Measurements from ENCODE around the gene BRD4.

Gene BRD4

GRCh38 chr19:15220833-15221232 is 111.5 kb downstream of the BRD4 start:
- no peak for DNase-seq
- Mint-ChIP-seq H3K9me3 (no peaks in the 10 kb centered on the region), H3K4me3 (no peak overlapping the region), H3K27ac (no peak overlapping the region), H3K4me1 (peaks cover 18% of the 10 kb centered on the region), H3K36me3 (ENCODE audit: low read depth) (no peaks in the 10 kb centered on the region), H3K27me3 (peaks cover 28% of the 10 kb centered on the region)
- ATAC-seq: no peak

- no peak overlapping the region for H3K4me3 Mint-ChIP-seq
- ATAC-seq (no peak), DNase-seq (no peak)
- H3K27me3 Mint-ChIP-seq: peaks cover 14% of the 10 kb centered on the region
- H3K36me3 Mint-ChIP-seq (ENCODE audit: low read depth): no peaks in the 10 kb centered on the region
- peaks cover 12% of the 10 kb centered on the region for H3K4me1 Mint-ChIP-seq
- H3K9me3 Mint-ChIP-seq: no peaks in the 10 kb centered on the region
- no peak overlapping the region for H3K27ac Mint-ChIP-seq
Measured at GRCh38 chr19:15218501-15218900, 113.8 kb downstream of the BRD4 start.

GRCh38 chr19:15216363-15216762 is 116.0 kb downstream of the BRD4 start:
- no peaks in the 10 kb centered on the region for H3K9me3 Mint-ChIP-seq
- H3K27me3 Mint-ChIP-seq: peaks cover 2% of the 10 kb centered on the region
- H3K4me1 Mint-ChIP-seq: no peaks in the 10 kb centered on the region
- no peak overlapping the region for H3K27ac Mint-ChIP-seq
- ATAC-seq (no peak), DNase-seq (no peak)
- no peak overlapping the region for H3K4me3 Mint-ChIP-seq
- no peaks in the 10 kb centered on the region for H3K36me3 Mint-ChIP-seq (ENCODE audit: low read depth)

- Mint-ChIP-seq H3K27me3 (no peaks in the 10 kb centered on the region), H3K27ac (no peak overlapping the region), H3K9me3 (no peaks in the 10 kb centered on the region), H3K4me3 (no peak overlapping the region), H3K4me1 (peaks cover 2% of the 10 kb centered on the region), H3K36me3 (ENCODE audit: low read depth) (no peaks in the 10 kb centered on the region)
- no peak for DNase-seq
- ATAC-seq: no peak
Measured at GRCh38 chr19:15213715-15214381, 118.5 kb downstream of the BRD4 start.

GRCh38 chr19:15212711-15213110 is 119.6 kb downstream of the BRD4 start:
- H3K27ac Mint-ChIP-seq: no peak overlapping the region
- peaks cover 2% of the 10 kb centered on the region for H3K4me1 Mint-ChIP-seq
- DNase-seq (no peak), ATAC-seq (no peak)
- no peak overlapping the region for H3K4me3 Mint-ChIP-seq
- no peaks in the 10 kb centered on the region for H3K36me3 Mint-ChIP-seq (ENCODE audit: low read depth)
- no peaks in the 10 kb centered on the region for H3K27me3 Mint-ChIP-seq
- no peaks in the 10 kb centered on the region for H3K9me3 Mint-ChIP-seq

GRCh38 chr19:15210323-15210781 is 122.0 kb downstream of the BRD4 start:
- Mint-ChIP-seq H3K27ac (no peak overlapping the region), H3K36me3 (ENCODE audit: low read depth) (no peaks in the 10 kb centered on the region), H3K4me3 (no peak overlapping the region), H3K9me3 (no peaks in the 10 kb centered on the region), H3K4me1 (peaks cover 2% of the 10 kb centered on the region), H3K27me3 (peaks cover 3% of the 10 kb centered on the region)
- DNase-seq (no peak), ATAC-seq (no peak)

GRCh38 chr19:15201374-15202023 is 130.8 kb downstream of the BRD4 start:
- Mint-ChIP-seq H3K4me3 (peak overlapping the region; percentile 32), H3K27me3 (peaks cover 49% of the 10 kb centered on the region), H3K9me3 (no peaks in the 10 kb centered on the region), H3K36me3 (ENCODE audit: low read depth) (no peaks in the 10 kb centered on the region), H3K27ac (no peak overlapping the region), H3K4me1 (peaks cover 15% of the 10 kb centered on the region)
- ATAC-seq: no peak
- DNase-seq: no peak

- DNase-seq: no peak
- H3K4me1 Mint-ChIP-seq: peaks cover 17% of the 10 kb centered on the region
- peak within 1 kb of the TSS; percentile 32 for H3K4me3 Mint-ChIP-seq
- no peaks in the 10 kb centered on the region for H3K36me3 Mint-ChIP-seq (ENCODE audit: low read depth)
- H3K27me3 Mint-ChIP-seq: peaks cover 54% of the 10 kb centered on the region
- H3K9me3 Mint-ChIP-seq: no peaks in the 10 kb centered on the region
- no peak for ATAC-seq
- H3K27ac Mint-ChIP-seq: no peak within 1 kb of the TSS
Measured at GRCh38 chr19:15200553-15201364, 131.6 kb downstream of the BRD4 start, which contains the start of gene NOTCH3. NOTCH3 (minus strand) TSS chr19:15200995; CDS start chr19:15200905, 90 bp downstream.

- Mint-ChIP-seq H3K9me3 (no peaks in the 10 kb centered on the region), H3K4me3 (peak overlapping the region; percentile 18), H3K27me3 (peaks cover 55% of the 10 kb centered on the region), H3K27ac (no peak overlapping the region), H3K4me1 (peaks cover 18% of the 10 kb centered on the region), H3K36me3 (ENCODE audit: low read depth) (no peaks in the 10 kb centered on the region)
- DNase-seq (no peak), ATAC-seq (no peak)
Measured at GRCh38 chr19:15199661-15200552, 132.4 kb downstream of the BRD4 start.

- no peaks in the 10 kb centered on the region for H3K9me3 Mint-ChIP-seq
- H3K4me1 Mint-ChIP-seq: peaks cover 21% of the 10 kb centered on the region
- no peak overlapping the region for H3K27ac Mint-ChIP-seq
- DNase-seq: no peak
- peak overlapping the region; percentile 18 for H3K4me3 Mint-ChIP-seq
- H3K27me3 Mint-ChIP-seq: peaks cover 62% of the 10 kb centered on the region
- no peaks in the 10 kb centered on the region for H3K36me3 Mint-ChIP-seq (ENCODE audit: low read depth)
- ATAC-seq: no peak
Measured at GRCh38 chr19:15198951-15199660, 133.2 kb downstream of the BRD4 start.

GRCh38 chr19:15197942-15198341 is 134.4 kb downstream of the BRD4 start:
- Mint-ChIP-seq H3K9me3 (no peaks in the 10 kb centered on the region), H3K36me3 (ENCODE audit: low read depth) (no peaks in the 10 kb centered on the region), H3K27me3 (peaks cover 68% of the 10 kb centered on the region), H3K4me1 (peaks cover 21% of the 10 kb centered on the region), H3K27ac (no peak overlapping the region), H3K4me3 (no peak overlapping the region)
- DNase-seq: no peak
- ATAC-seq: no peak

GRCh38 chr19:15197275-15197941 is 134.9 kb downstream of the BRD4 start:
- Mint-ChIP-seq H3K36me3 (ENCODE audit: low read depth) (no peaks in the 10 kb centered on the region), H3K27me3 (peaks cover 66% of the 10 kb centered on the region), H3K4me1 (peaks cover 21% of the 10 kb centered on the region), H3K4me3 (no peak overlapping the region), H3K9me3 (no peaks in the 10 kb centered on the region), H3K27ac (no peak overlapping the region)
- no peak for ATAC-seq
- DNase-seq: no peak

- no peak overlapping the region for H3K27ac Mint-ChIP-seq
- H3K4me1 Mint-ChIP-seq: peaks cover 21% of the 10 kb centered on the region
- no peak for ATAC-seq
- no peak for DNase-seq
- no peak overlapping the region for H3K4me3 Mint-ChIP-seq
- peaks cover 63% of the 10 kb centered on the region for H3K27me3 Mint-ChIP-seq
- H3K9me3 Mint-ChIP-seq: no peaks in the 10 kb centered on the region
- no peaks in the 10 kb centered on the region for H3K36me3 Mint-ChIP-seq (ENCODE audit: low read depth)
Measured at GRCh38 chr19:15196360-15197005, 135.9 kb downstream of the BRD4 start.
